ENCODE data around the gene GBE1. TPM values are rescaled to one million over a fixed set of nuclear protein-coding genes. Genes with fewer than 3 reads are reported as not detected.

Gene GBE1
- total RNA-seq, 2 experiments from 2014 or later = 108 to 114 TPM

- DNase-seq (no peak), ATAC-seq (no peak)
- ChIA-PET CTCF (no interaction called here), POLR2A (interaction anchor here (0.7 kb wide), 1 partner anchor 13 kb away, joined by 5 read pairs; no protein-coding TSS in a partner anchor)
- no peak for TF ChIP-seq CTCF (IDR thresholded peaks at IDR 0.05)
- Mint-ChIP-seq H3K4me1 (ENCODE audit: low read depth) (peaks cover 10% of the 10 kb centered on the region), H3K27ac (no peak overlapping the region), H3K4me3 (no peak overlapping the region), H3K9me3 (no peaks in the 10 kb centered on the region), H3K36me3 (ENCODE audit: low read depth) (peaks cover 18% of the 10 kb centered on the region), H3K27me3 (no peaks in the 10 kb centered on the region)
- intact Hi-C loops (cut with micrococcal nuclease) = no loop called here
These were observed 35.3 kb downstream of the GBE1 start for GRCh38 chr3:81726132-81726531.

GRCh38 chr3:81723732-81724313 lies 37.6 kb downstream of the GBE1 start:
- Mint-ChIP-seq H3K9me3 (no peaks in the 10 kb centered on the region), H3K4me3 (no peak overlapping the region), H3K4me1 (ENCODE audit: low read depth) (peaks cover 8% of the 10 kb centered on the region), H3K36me3 (ENCODE audit: low read depth) (peaks cover 12% of the 10 kb centered on the region), H3K27me3 (no peaks in the 10 kb centered on the region), H3K27ac (no peak overlapping the region)
- intact Hi-C loops (cut with micrococcal nuclease) = no loop called here
- no peak for ATAC-seq
- CTCF ChIA-PET = no interaction called here
- POLR2A ChIA-PET = interaction anchor here (0.6 kb wide), 1 partner anchor 862 kb away, joined by 4 read pairs; no protein-coding TSS in a partner anchor
- TF ChIP-seq CTCF (IDR thresholded peaks at IDR 0.05) = no peak
- no peak for DNase-seq

GRCh38 chr3:81718311-81718710 lies 43.1 kb downstream of the GBE1 start:
- Mint-ChIP-seq H3K9me3 (no peaks in the 10 kb centered on the region), H3K27ac (no peak overlapping the region), H3K4me1 (ENCODE audit: low read depth) (peaks cover 4% of the 10 kb centered on the region), H3K4me3 (no peak overlapping the region), H3K27me3 (no peaks in the 10 kb centered on the region), H3K36me3 (ENCODE audit: low read depth) (peaks cover 6% of the 10 kb centered on the region)
- no peak for TF ChIP-seq CTCF (IDR thresholded peaks at IDR 0.05)
- no peak for DNase-seq
- ChIA-PET POLR2A (interaction anchor here (0.6 kb wide), 1 partner anchor 86 kb away, joined by 4 read pairs; no protein-coding TSS in a partner anchor), CTCF (no interaction called here)
- ATAC-seq = no peak
- intact Hi-C loops (cut with micrococcal nuclease) = no loop called here

GRCh38 chr3:81716870-81717509 lies 44.5 kb downstream of the GBE1 start:
- ChIA-PET CTCF (no interaction called here), POLR2A (interaction anchor here (0.6 kb wide), 1 partner anchor 165 kb away, joined by 3 read pairs; no protein-coding TSS in a partner anchor)
- Mint-ChIP-seq H3K27ac (no peak overlapping the region), H3K27me3 (no peaks in the 10 kb centered on the region), H3K4me1 (ENCODE audit: low read depth) (peaks cover 4% of the 10 kb centered on the region), H3K9me3 (no peaks in the 10 kb centered on the region), H3K4me3 (no peak overlapping the region), H3K36me3 (ENCODE audit: low read depth) (peaks cover 11% of the 10 kb centered on the region)
- no peak for DNase-seq
- intact Hi-C loops (cut with micrococcal nuclease) = no loop called here
- ATAC-seq = no peak
- TF ChIP-seq CTCF (IDR thresholded peaks at IDR 0.05) = no peak

GRCh38 chr3:81713031-81713430 lies 48.4 kb downstream of the GBE1 start:
- intact Hi-C loops (cut with micrococcal nuclease) = no loop called here
- peaks cover 15% of the 10 kb centered on the region for H3K36me3 Mint-ChIP-seq (ENCODE audit: low read depth)

More at GRCh38 chr3:81713031-81713430, 48.4 kb downstream of the GBE1 start:
- CTCF ChIA-PET = no interaction called here
- no peak overlapping the region for H3K27ac Mint-ChIP-seq
- peaks cover 4% of the 10 kb centered on the region for H3K4me1 Mint-ChIP-seq (ENCODE audit: low read depth)
- POLR2A ChIA-PET = interaction anchor here (0.6 kb wide), 1 partner anchor 13 kb away, joined by 5 read pairs; no protein-coding TSS in a partner anchor
- ATAC-seq (no peak), DNase-seq (no peak)
- H3K27me3 Mint-ChIP-seq = no peaks in the 10 kb centered on the region
- H3K4me3 Mint-ChIP-seq = no peak overlapping the region
- no peak for TF ChIP-seq CTCF (IDR thresholded peaks at IDR 0.05)
- H3K9me3 Mint-ChIP-seq = no peaks in the 10 kb centered on the region
